ENCODE measurements around the gene ACTR3C.
A peak's percentile ranks its signal among the peaks of the same experiment; 100 is the strongest.

ACTR3C gene

GRCh38 chr7:150335108-150335773, 11.9 kb upstream of the ACTR3C start:
- ChIA-PET CTCF (interaction anchor here (1.1 kb wide), 1 partner anchor 21 kb away, joined by 4 read pairs; no protein-coding TSS in a partner anchor), POLR2A (no interaction called here)
- TF ChIP-seq, protein P1, sequence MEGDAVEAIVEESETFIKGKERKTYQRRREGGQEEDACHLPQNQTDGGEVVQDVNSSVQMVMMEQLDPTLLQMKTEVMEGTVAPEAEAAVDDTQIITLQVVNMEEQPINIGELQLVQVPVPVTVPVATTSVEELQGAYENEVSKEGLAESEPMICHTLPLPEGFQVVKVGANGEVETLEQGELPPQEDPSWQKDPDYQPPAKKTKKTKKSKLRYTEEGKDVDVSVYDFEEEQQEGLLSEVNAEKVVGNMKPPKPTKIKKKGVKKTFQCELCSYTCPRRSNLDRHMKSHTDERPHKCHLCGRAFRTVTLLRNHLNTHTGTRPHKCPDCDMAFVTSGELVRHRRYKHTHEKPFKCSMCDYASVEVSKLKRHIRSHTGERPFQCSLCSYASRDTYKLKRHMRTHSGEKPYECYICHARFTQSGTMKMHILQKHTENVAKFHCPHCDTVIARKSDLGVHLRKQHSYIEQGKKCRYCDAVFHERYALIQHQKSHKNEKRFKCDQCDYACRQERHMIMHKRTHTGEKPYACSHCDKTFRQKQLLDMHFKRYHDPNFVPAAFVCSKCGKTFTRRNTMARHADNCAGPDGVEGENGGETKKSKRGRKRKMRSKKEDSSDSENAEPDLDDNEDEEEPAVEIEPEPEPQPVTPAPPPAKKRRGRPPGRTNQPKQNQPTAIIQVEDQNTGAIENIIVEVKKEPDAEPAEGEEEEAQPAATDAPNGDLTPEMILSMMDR (IDR thresholded peaks at IDR 0.05; ENCODE audit: insufficient read depth, low read length, missing control alignments), result no peak
- peak; percentile 5 for DNase-seq (ENCODE audit: low read depth, low spot score)
- no peak overlapping the region for H3K4me3 ChIP-seq (ENCODE audit: low read depth, low read length)

DNA sequence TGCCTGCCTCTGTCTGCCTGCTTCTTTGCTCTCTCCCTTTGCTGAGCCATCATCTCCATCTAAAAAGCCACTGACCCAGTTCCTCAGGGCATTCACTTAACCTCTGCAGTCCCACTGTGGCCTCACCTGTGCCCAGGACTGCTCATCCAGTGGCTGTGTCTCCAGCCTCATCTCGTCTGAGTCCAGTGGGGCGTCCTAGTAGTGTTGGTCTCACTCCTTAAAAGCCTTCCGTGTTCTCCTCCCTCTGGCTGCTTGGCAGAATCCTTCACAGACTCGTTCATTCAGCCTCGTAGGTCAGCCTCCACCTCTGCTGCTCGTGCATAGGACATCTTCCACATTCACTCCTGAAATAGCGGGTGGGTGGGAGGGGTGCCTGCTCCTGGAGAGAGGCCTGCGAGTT, 10.8 kb upstream of the ACTR3C start:
- no peak for DNase-seq (ENCODE audit: low read depth, low spot score)
- H3K4me3 ChIP-seq (ENCODE audit: low read depth, low read length), result no peak overlapping the region
- TF ChIP-seq, protein P1 (IDR thresholded peaks at IDR 0.05; ENCODE audit: insufficient read depth, low read length, missing control alignments), result no peak
- ChIA-PET POLR2A (no interaction called here), CTCF (no interaction called here)

DNA sequence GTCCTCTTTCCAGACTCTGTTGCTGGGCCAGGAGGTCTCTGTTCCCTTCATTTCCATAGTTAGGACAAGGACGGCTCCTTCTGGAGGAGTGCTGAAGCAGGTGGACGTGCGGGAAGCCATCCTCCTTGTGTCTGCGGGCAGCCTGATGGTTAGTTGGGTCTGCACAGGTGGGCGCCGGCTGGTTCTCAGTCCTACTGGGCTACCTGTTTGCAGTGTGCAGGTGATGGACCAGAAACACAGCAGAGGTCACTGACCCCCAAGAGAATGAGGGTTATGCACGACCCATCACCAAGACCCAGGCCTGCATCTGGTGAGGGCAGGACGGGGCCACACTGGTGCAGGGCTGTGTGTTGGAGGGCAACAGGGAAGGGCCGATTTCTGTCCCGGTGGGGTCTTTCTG, 10.3 kb upstream of the ACTR3C start:
- ChIA-PET CTCF (no interaction called here), POLR2A (no interaction called here)
- H3K4me3 ChIP-seq (ENCODE audit: low read depth, low read length), result no peak overlapping the region
- TF ChIP-seq, protein P1 (IDR thresholded peaks at IDR 0.05; ENCODE audit: insufficient read depth, low read length, missing control alignments), result no peak
- no peak for DNase-seq (ENCODE audit: low read depth, low spot score)

DNA sequence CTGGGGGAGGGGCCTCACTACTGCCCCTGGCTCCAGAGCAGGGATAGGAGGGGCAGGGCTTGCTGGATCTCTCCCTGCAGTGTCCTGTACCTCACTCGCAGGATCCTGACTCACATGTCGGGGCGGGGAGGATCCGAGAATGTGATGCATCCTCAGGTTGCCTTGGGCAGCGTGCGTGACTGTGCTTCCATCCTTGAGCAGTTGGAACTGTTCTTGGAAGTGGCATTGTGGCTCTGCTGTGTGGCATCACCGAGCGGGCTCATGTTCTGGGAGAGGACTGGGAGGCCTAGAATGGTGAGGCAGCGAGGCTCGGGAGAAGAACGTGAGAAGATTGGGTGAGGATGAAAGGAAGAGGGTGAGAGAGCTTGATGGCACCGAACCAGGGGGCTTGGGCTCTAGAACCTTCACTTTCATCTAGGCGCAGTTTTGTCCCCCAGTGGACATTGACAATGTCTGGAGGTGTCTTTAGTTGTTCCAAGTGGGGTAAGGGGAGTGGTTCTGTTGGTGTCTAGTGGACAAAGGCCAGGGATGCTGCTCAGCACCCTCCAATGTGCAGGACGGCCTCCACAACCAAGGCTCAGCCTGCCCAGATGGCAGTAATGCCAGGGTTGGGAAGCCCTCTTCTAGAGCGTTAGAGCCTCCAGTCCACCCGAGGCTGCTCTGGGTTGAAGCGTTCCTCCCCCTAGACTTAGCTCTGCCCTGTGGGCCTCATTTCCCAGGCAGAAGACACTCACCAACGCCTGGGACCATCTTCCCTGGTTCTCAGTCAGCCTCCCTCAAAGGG, 9.7 kb upstream of the ACTR3C start:
- ChIA-PET CTCF (no interaction called here), POLR2A (no interaction called here)
- TF ChIP-seq, protein P1 (IDR thresholded peaks at IDR 0.05; ENCODE audit: insufficient read depth, low read length, missing control alignments), result no peak
- DNase-seq (ENCODE audit: low read depth, low spot score), result no peak
- H3K4me3 ChIP-seq (ENCODE audit: low read depth, low read length), result no peak overlapping the region

- DNase-seq (ENCODE audit: low read depth, low spot score), result no peak
- no peak overlapping the region for H3K4me3 ChIP-seq (ENCODE audit: low read depth, low read length)
- POLR2A ChIA-PET, result no interaction called here
- CTCF ChIA-PET, result no interaction called here
- TF ChIP-seq, protein P1 (IDR thresholded peaks at IDR 0.05; ENCODE audit: insufficient read depth, low read length, missing control alignments), result no peak
These were observed 7.0 kb upstream of the ACTR3C start for GRCh38 chr7:150330211-150330885.
